Kidney (tissue), 14 donors: ENCODE results near the gene FAM210B. TPM values are rescaled to one million over a fixed set of nuclear protein-coding genes. Genes with fewer than 3 reads are reported as not detected.
"Not testable (repeated sequence)": the region's sequence is repeated elsewhere in the genome, so short reads cannot be mapped to it uniquely, and the experiment has no call there.

Experiments
- DNase-seq, 5 donors: peaks; one replicate each; pipeline ENCODE4 v3.0.0-alpha.2; 2013 to 2020
- FAIRE-seq: peaks from 2 replicates; lab custom pipeline; 2012; peaks lifted over from hg19 to GRCh38; lab: Jason Lieb, UNC
- H3K27ac ChIP-seq, 2 donors: one replicate each; pipeline ENCODE4 v1.7.0; 2013; ENCODE audit warnings: low read depth in 2 of 2, low read length in 2 of 2, inconsistent platforms in 1 of 2
- H3K27me3 ChIP-seq: one replicate; pipeline ENCODE4 v1.7.1; 2013; ENCODE audit warnings: low read length, inconsistent platforms; ENCODE audit not compliant: control insufficient read depth, insufficient read depth
- H3K36me3 ChIP-seq, 3 donors: one replicate each; pipeline versions ENCODE4 v1.7.0 to v1.7.1; 2013; ENCODE audit warnings: low read length in 3 of 3, control low read depth in 1 of 3, inconsistent platforms in 1 of 3; ENCODE audit not compliant: insufficient read depth in 3 of 3, control insufficient read depth in 2 of 3
- H3K4me1 ChIP-seq, 3 donors: one replicate each; pipeline versions ENCODE4 v1.7.0 to v1.7.1; 2013; ENCODE audit warnings: low read length in 3 of 3, inconsistent platforms in 1 of 3, low read depth in 1 of 3; ENCODE audit not compliant: control insufficient read depth in 2 of 3, insufficient read depth in 2 of 3
- H3K4me3 ChIP-seq, 3 donors: one replicate each; pipeline versions ENCODE4 v1.7.0 to v1.8.1; 2013; ENCODE audit warnings: low read length in 3 of 3, control low read depth in 1 of 3, inconsistent platforms in 1 of 3
- H3K9ac ChIP-seq, 3 donors: one replicate each; pipeline versions ENCODE4 v1.7.0 to v1.7.1; 2013; ENCODE audit warnings: low read length in 3 of 3, control low read depth in 1 of 3, inconsistent platforms in 1 of 3
- H3K9me3 ChIP-seq, 3 donors: one replicate each; pipeline versions ENCODE4 v1.7.0 to v1.7.1; 2013; ENCODE audit warnings: low read length in 3 of 3, control low read depth in 1 of 3, inconsistent platforms in 1 of 3; ENCODE audit not compliant: control insufficient read depth in 2 of 3, insufficient read depth in 1 of 3
- CTCF ChIP-seq: IDR thresholded peaks from 3 replicates; pipeline ENCODE4 v1.5.1; 2012; ENCODE audit warnings: mild to moderate bottlenecking, moderate library complexity, borderline replicate concordance; ENCODE audit not compliant: insufficient read depth; ENCODE audit errors: extremely low read depth
- intact Hi-C: fragments of 100-400 bp; cut with DNase I; formaldehyde crosslinking; loops from one replicate; pipeline ENCODE4 v1.11.1; 2022
- polyA plus RNA-seq: library from polyadenylated mRNA; stranded (reverse); fragments of 350-450 nt; fragmentation: Illumina TruSeq; extraction: RNeasy Lipid Tissue Mini Kit (QIAGEN cat#74804); gene quantifications from one replicate; pipeline ENCODE4 v1.2.3, GENCODE V29; 2014; ENCODE audit warnings: low read depth, low replicate concordance; ENCODE audit not compliant: insufficient read depth
- total RNA-seq: library from RNA; stranded (reverse); fragmentation: NEBNext Ultra II Directional; extraction: Animal tissue kit (Norgen Biotek cat#: 25700); gene quantifications from one replicate; pipeline ENCODE4 v1.2.1, GENCODE V29; 2021
- donor health status: control.
- donor health status: control.
- donor health status: control.
- donor health status: control.
- donor health status: control.
- donor health status: DM: yes; HTN: yes; CAD: no.
- donor health status: Normal renal cell carcinoma (clear cell type).

The FAM210B gene
- total and polyA plus RNA-seq, 2 donors from 2014 or later = 27.2 to 34.5 TPM

DNA sequence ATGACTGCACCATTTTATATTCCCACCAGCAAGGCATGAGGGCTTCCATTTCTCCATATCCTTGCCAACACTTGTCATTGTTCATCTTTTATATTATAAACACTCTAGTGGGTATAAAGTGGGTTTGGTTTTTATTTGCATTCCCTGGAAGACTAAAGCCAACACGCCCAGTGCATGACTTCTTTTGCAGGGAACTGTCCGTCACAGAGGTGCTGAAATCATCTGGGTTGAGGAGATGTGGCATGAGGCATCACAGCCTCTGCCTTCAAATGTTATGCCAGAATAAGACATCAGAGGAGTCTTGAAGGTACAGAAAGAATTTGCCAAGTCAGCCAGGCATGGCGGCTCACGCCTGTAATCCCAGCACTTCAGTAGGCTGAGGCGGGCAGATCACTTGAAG is 29.9 kb upstream of the FAM210B start:
- Histone ChIP-seq H3K9me3 (no peaks in the 10 kb centered on the region), H3K27me3 (no peaks in the 10 kb centered on the region), H3K27ac (no peak overlapping the region), H3K9ac (no peak overlapping the region), H3K4me3 (no peak overlapping the region), H3K4me1 (no peaks in the 10 kb centered on the region), H3K36me3 (no peaks in the 10 kb centered on the region)
- TF ChIP-seq CTCF = no peak
- intact Hi-C loops = no loop called here
- no peak for FAIRE-seq
- peak in 3 of 5 donors; percentile 75 to 84 (median 76) for DNase-seq

DNA sequence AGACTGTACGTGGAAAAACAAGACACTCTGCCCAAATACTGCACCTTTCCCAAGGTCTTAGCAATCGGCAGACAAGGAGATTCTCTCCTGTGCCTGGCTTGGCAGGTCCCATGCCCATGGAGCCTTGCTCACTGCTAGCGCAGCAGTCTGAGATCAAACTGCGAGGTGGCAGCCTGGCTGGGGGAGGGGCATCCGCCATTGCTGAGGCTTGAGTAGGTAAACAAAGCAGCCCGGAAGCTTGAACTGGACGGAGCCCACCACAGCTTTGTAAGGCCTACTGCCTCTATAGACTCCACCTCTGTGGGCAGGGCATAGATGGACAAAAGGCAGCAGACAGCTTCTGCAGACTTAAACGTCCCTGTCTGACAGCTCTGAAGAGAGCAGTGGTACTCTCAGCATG is 22.1 kb upstream of the FAM210B start:
- H3K9me3 ChIP-seq, H3K27me3 ChIP-seq, H3K4me3 ChIP-seq, H3K4me1 ChIP-seq, H3K27ac ChIP-seq, DNase-seq, FAIRE-seq, intact Hi-C loops, H3K36me3 ChIP-seq, H3K9ac ChIP-seq: not testable (repeated sequence)

- Histone ChIP-seq H3K27me3 (no peaks in the 10 kb centered on the region), H3K4me1 (no peaks in the 10 kb centered on the region), H3K9ac (no peak overlapping the region), H3K27ac (no peak overlapping the region), H3K4me3 (no peak overlapping the region), H3K9me3 (no peaks in the 10 kb centered on the region), H3K36me3 (no peaks in the 10 kb centered on the region)
- no peak for FAIRE-seq
- no peak for TF ChIP-seq CTCF
- no peak for DNase-seq
- intact Hi-C loops = no loop called here
These were observed 16.0 kb upstream of the FAM210B start for GRCh38 chr20:56342783-56343182.

GRCh38 chr20:56343861-56344381 is 14.9 kb upstream of the FAM210B start:
- peak; percentile 56 for TF ChIP-seq CTCF
- Histone ChIP-seq H3K27me3 (peaks cover 3% of the 10 kb centered on the region), H3K27ac (no peak overlapping the region), H3K4me3 (no peak overlapping the region), H3K9ac (no peak overlapping the region), H3K4me1 (peaks cover 0 to 2% (median 0%) of the 10 kb centered on the region in 3 donors), H3K9me3 (no peaks in the 10 kb centered on the region), H3K36me3 (no peaks in the 10 kb centered on the region)
- FAIRE-seq = no peak
- intact Hi-C loops = no loop called here
- peak; percentile 46 to 82 (median 59) for DNase-seq
